GM21423 (cell line): ENCODE measurements around the gene SPDYE18.
"Not testable (repeated sequence)": the region's sequence is repeated elsewhere in the genome, so short reads cannot be mapped to it uniquely, and the experiment has no call there.

Experiments used
- ATAC-seq: cut with Tn5 transposase; IDR thresholded peaks from one replicate; pipeline ENCODE4 v1.9.1; 2021; ENCODE audit warnings: mild to moderate bottlenecking, moderate library complexity; ENCODE audit not compliant: unreplicated experiment

SPDYE18 gene

DNA sequence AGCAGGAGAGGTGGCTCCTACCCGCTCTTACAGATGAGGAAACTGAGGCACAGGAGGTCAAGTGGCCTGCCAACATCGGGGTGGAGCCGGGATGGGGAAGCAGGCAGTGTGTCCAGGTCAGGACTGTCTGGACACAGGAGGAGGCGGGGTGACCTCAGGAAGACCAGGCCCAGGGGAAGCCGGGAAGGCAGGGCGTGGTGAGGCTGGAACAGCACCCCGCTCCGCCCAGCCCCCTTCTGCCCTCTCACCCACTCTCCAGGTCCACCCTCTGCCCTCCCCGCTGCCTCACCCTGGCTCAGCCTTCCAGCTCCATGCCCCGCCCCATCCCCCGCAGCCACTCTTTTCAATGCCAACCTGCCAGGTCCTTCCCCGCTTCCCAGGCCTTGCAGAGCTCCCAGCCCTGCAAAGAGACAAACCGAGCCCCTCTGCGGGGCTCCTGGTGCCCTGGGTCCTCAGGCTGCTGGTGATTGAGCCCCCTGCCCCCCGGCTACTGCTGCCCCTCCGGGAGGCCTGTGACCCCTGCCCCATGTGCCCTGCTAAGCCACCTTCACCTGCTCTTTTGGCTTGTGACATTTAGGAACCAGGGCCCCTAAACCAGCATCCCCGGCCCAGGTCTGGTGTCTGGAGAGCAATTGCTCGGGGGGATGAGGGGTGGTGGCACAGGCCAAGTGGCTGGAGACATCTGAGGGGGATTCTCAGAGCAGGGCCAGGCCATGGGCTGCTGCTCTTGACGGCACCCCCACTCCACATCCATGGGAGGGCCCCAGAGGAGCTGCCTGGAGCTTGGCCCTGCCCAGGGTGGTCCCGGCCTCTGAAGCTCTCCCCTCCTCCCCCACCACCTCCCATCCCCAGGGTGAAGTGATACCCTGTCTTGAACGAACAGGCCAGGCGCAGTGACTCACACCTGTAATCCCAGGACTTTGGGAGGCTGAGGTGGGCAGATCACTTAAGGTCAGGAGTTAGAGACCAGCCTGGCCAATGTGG, 55.9 kb downstream of the SPDYE18 start:
- not testable (repeated sequence) for ATAC-seq

- ATAC-seq = not testable (repeated sequence)
Observed at GRCh38 chr7:77005461-77006057, 56.8 kb downstream of the SPDYE18 start.

DNA sequence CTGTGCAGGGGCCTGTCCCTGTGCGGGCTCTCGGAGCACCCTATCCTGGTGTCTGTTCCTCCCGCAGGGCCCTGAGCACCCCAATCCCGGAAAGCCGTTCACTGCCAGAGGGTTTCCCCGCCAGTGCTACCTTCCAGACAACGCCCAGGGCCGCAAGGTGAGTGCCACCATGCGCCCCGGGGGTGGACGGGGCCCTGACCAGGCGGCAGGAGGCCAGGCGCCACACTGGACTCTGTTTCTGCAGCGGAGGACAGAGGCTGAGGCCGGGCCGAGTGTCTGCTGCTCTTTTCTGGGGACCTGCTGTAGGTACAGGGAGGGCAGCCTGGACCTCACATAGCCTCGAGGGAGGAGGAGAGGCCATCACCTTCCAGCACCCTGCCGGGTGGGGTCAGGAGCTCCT, 58.2 kb downstream of the SPDYE18 start:
- not testable (repeated sequence) for ATAC-seq

DNA sequence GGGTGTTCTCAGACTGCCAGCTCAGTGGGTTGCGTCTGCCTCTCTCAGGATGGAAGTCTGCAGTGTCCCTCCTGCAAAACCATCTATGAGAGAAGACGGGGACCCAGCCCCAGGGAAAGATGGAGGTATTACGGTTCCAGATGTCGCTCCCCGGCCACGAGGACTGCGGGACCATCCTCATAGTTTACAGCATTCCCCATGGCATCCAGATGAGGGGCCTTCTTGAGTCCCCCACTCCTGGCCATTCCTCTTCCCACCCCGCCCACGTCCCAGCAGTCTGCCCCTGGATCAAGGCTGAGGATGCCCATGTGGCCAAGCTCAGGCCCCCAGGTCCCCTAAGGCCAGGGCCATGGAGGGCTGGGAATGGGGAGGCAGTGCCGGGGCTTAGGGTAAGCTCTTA, 59.1 kb downstream of the SPDYE18 start:
- not testable (repeated sequence) for ATAC-seq

- ATAC-seq = not testable (repeated sequence)
Observed at GRCh38 chr7:77002678-77003233, 59.6 kb downstream of the SPDYE18 start.

DNA sequence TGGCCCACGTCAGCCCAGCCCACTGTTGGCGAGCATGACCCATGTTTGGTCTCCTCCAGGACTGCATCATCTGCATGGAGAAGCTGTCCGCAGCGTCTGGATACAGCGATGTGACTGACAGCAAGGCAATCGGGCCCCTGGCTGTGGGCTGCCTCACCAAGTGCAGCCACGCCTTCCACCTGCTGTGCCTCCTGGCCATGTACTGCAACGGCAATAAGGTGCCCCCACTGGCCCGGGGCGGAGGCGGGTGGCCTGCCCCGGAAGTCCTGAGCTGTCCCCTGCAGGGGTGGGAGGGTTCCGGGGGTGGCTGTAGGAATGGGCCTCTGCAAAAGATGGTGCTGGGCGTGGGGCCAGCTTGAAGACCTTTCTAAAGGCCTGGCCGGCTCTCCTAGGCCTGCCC, 60.3 kb downstream of the SPDYE18 start:
- ATAC-seq = not testable (repeated sequence)
